ENCODE results near the gene ANKRD37. TPM values are rescaled to one million over a fixed set of nuclear protein-coding genes. Genes with fewer than 3 reads are reported as not detected.

Gene ANKRD37
- total and polyA plus RNA-seq, 2 donors (not counting 1 experiment from before 2014, with no cell fraction given), result 3.3 to 3.6 TPM

GRCh38 chr4:185412412-185412811, 15.8 kb downstream of the ANKRD37 start:
- Histone ChIP-seq H3K4me2 (ENCODE audit: extremely low read depth, insufficient read depth, low read length) (no peak overlapping the region), H3K9ac (ENCODE audit: insufficient read depth, low read length) (no peak overlapping the region), H3K27ac (ENCODE audit: insufficient read depth, low read length) (no peak overlapping the region), H3K27me3 (ENCODE audit: control insufficient read depth, insufficient read depth, low read length) (no peaks in the 10 kb centered on the region), H3K4me1 (ENCODE audit: control insufficient read depth, extremely low read depth, insufficient read depth, low read length) (no peaks in the 10 kb centered on the region), H3K9me3 (ENCODE audit: control insufficient read depth, insufficient read depth, low read depth, low read length) (no peaks in the 10 kb centered on the region), H2AFZ (ENCODE audit: low read length) (no peak overlapping the region), H4K20me1 (ENCODE audit: control insufficient read depth, extremely low read depth, insufficient read depth, low read length) (no peaks in the 10 kb centered on the region), H3K36me3 (ENCODE audit: control insufficient read depth, insufficient read depth, low read length) (no peaks in the 10 kb centered on the region), H3K4me3 (replicated peaks in 1 of 4; ENCODE audit: control extremely low read depth in 1 of 4, insufficient read depth in 1 of 4, low read depth in 3 of 4, low read length in 4 of 4) (no peak overlapping the region), H3K79me2 (ENCODE audit: control insufficient read depth, insufficient read depth, low read length) (no peaks in the 10 kb centered on the region)
- TF ChIP-seq CTCF (conservative IDR thresholded peaks at IDR 0.05 in 1 of 2, IDR thresholded peaks at IDR 0.05 in 1 of 2; ENCODE audit: low read depth in 1 of 2, low read length in 2 of 2), result no peak
- TF ChIP-seq EZH2 (IDR thresholded peaks at IDR 0.05; ENCODE audit: low read length, missing control alignments), result no peak
- no peak for DNase-seq (ENCODE audit: low read depth in 2 of 2)

GRCh38 chr4:185416955-185417354, 20.3 kb downstream of the ANKRD37 start:
- no peak for TF ChIP-seq CTCF (conservative IDR thresholded peaks at IDR 0.05 in 1 of 2, IDR thresholded peaks at IDR 0.05 in 1 of 2; ENCODE audit: low read depth in 1 of 2, low read length in 2 of 2)
- Histone ChIP-seq H3K4me1 (ENCODE audit: control insufficient read depth, extremely low read depth, insufficient read depth, low read length) (peaks cover 5% of the 10 kb centered on the region), H3K4me2 (ENCODE audit: extremely low read depth, insufficient read depth, low read length) (no peak overlapping the region), H2AFZ (ENCODE audit: low read length) (no peak overlapping the region), H3K27ac (ENCODE audit: insufficient read depth, low read length) (no peak overlapping the region), H3K9ac (ENCODE audit: insufficient read depth, low read length) (no peak overlapping the region), H3K36me3 (ENCODE audit: control insufficient read depth, insufficient read depth, low read length) (no peaks in the 10 kb centered on the region), H4K20me1 (ENCODE audit: control insufficient read depth, extremely low read depth, insufficient read depth, low read length) (no peaks in the 10 kb centered on the region), H3K4me3 (replicated peaks in 1 of 4; ENCODE audit: control extremely low read depth in 1 of 4, insufficient read depth in 1 of 4, low read depth in 3 of 4, low read length in 4 of 4) (no peak overlapping the region), H3K9me3 (ENCODE audit: control insufficient read depth, insufficient read depth, low read depth, low read length) (no peaks in the 10 kb centered on the region), H3K79me2 (ENCODE audit: control insufficient read depth, insufficient read depth, low read length) (no peaks in the 10 kb centered on the region), H3K27me3 (ENCODE audit: control insufficient read depth, insufficient read depth, low read length) (no peaks in the 10 kb centered on the region)
- no peak for DNase-seq (ENCODE audit: low read depth in 2 of 2)

GRCh38 chr4:185421366-185422124, 24.9 kb downstream of the ANKRD37 start:
- H3K4me3 ChIP-seq (replicated peaks in 1 of 4; ENCODE audit: control extremely low read depth in 1 of 4, insufficient read depth in 1 of 4, low read depth in 3 of 4, low read length in 4 of 4), result no peak overlapping the region
- no peak overlapping the region for H3K9ac ChIP-seq (ENCODE audit: insufficient read depth, low read length)
- peaks cover 9% of the 10 kb centered on the region for H3K79me2 ChIP-seq (ENCODE audit: control insufficient read depth, insufficient read depth, low read length)
- peak overlapping the region; percentile 15 for H3K4me2 ChIP-seq (ENCODE audit: extremely low read depth, insufficient read depth, low read length)
- H3K27ac ChIP-seq (ENCODE audit: insufficient read depth, low read length), result no peak overlapping the region
- H2AFZ ChIP-seq (ENCODE audit: low read length), result no peak overlapping the region
- H3K36me3 ChIP-seq (ENCODE audit: control insufficient read depth, insufficient read depth, low read length), result no peaks in the 10 kb centered on the region
- TF ChIP-seq CTCF (conservative IDR thresholded peaks at IDR 0.05 in 1 of 2, IDR thresholded peaks at IDR 0.05 in 1 of 2; ENCODE audit: low read depth in 1 of 2, low read length in 2 of 2) (no peak), EZH2 (IDR thresholded peaks at IDR 0.05; ENCODE audit: low read length, missing control alignments) (no peak)
- no peaks in the 10 kb centered on the region for H4K20me1 ChIP-seq (ENCODE audit: control insufficient read depth, extremely low read depth, insufficient read depth, low read length)
- DNase-seq (ENCODE audit: low read depth in 2 of 2), result peak; percentile 59 to 90
- H3K4me1 ChIP-seq (ENCODE audit: control insufficient read depth, extremely low read depth, insufficient read depth, low read length), result peaks cover 9% of the 10 kb centered on the region
- H3K9me3 ChIP-seq (ENCODE audit: control insufficient read depth, insufficient read depth, low read depth, low read length), result no peaks in the 10 kb centered on the region
- no peaks in the 10 kb centered on the region for H3K27me3 ChIP-seq (ENCODE audit: control insufficient read depth, insufficient read depth, low read length)
